IMR-90 (cell line): ENCODE data around the gene FKBP7.

ENCODE experiments used
- CHD1 ChIP-seq: IDR thresholded peaks from 2 replicates; pipeline ENCODE4 v1.6.1; 2012; ENCODE audit warnings: low read depth, low read length, improper control_type of control experiment
- RFX5 ChIP-seq: IDR thresholded peaks from 2 replicates; pipeline ENCODE4 v1.8.0; 2012; ENCODE audit warnings: low read depth, mild to moderate bottlenecking, low read length, moderate library complexity
- SMC3 ChIP-seq: fragments of 150-350 bp; IDR thresholded peaks from 2 replicates; pipeline ENCODE4 v1.6.1; 2016; ENCODE audit warnings: low read depth, mild to moderate bottlenecking, antibody characterized with exemption, low read length, moderate library complexity
- TF ChIP-seq, protein P1 (sequence below): conservative IDR thresholded peaks from 2 replicates; pipeline ENCODE4 v1.5.1; 2012; ENCODE audit warnings: mild to moderate bottlenecking, low read depth, low read length, improper control_type of control experiment

GRCh38 chr2:178491612-178492011 is 13.2 kb upstream of the FKBP7 start:
- TF ChIP-seq, protein P1, sequence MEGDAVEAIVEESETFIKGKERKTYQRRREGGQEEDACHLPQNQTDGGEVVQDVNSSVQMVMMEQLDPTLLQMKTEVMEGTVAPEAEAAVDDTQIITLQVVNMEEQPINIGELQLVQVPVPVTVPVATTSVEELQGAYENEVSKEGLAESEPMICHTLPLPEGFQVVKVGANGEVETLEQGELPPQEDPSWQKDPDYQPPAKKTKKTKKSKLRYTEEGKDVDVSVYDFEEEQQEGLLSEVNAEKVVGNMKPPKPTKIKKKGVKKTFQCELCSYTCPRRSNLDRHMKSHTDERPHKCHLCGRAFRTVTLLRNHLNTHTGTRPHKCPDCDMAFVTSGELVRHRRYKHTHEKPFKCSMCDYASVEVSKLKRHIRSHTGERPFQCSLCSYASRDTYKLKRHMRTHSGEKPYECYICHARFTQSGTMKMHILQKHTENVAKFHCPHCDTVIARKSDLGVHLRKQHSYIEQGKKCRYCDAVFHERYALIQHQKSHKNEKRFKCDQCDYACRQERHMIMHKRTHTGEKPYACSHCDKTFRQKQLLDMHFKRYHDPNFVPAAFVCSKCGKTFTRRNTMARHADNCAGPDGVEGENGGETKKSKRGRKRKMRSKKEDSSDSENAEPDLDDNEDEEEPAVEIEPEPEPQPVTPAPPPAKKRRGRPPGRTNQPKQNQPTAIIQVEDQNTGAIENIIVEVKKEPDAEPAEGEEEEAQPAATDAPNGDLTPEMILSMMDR = no peak
- TF ChIP-seq CHD1 = no peak
- TF ChIP-seq RFX5 = no peak
- no peak for TF ChIP-seq SMC3
